Islet of Langerhans (tissue), 1 donor: ENCODE data around the gene NPPA.

ENCODE experiments used
- FAIRE-seq: peaks from one replicate; lab custom pipeline; 2011; peaks lifted over from hg19 to GRCh38; lab: Jason Lieb, UNC

NPPA gene

GRCh38 chr1:11841245-11842153 is 6.1 kb downstream of the NPPA start:
- no peak for FAIRE-seq

DNA sequence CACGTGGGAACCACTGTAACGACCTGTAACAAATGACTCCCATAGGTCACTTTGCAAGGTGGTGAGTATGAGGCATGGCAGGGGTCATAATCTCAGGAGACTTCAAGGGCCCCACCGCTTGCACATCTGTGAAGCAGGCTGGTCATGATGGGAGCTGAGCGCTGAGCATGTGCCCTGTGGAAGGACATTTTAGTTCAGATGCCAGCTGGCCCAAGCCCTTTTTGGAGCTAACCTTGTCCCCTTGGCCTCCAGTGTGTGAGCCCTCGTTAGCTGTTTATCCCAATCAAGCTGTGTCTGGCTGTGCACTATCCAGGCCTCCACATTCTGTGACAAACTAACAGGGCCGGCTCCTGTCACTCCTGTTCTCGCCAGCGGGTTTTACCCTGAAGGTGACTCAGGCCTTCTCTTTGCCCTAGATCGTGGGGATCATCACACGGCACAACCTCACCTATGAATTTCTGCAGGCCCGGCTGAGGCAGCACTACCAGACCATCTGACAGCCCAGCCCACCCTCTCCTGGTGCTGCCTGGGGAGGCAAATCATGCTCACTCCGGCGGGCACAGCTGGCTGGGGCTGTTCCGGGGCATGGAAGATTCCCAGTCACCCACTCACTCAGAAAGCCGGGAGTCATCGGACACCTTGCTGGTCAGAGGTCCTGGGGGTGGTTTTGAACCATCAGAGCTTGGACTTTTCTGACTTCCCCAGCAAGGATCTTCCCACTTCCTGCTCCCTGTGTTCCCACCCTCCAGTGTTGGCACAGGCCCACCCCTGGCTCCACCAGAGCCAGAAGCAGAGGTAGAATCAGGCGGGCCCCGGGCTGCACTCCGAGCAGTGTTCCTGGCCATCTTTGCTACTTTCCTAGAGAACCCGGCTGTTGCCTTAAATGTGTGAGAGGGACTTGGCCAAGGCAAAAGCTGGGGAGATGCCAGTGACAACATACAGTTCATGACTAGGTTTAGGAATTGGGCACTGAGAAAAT is 7.6 kb downstream of the NPPA start:
- no peak for FAIRE-seq

DNA sequence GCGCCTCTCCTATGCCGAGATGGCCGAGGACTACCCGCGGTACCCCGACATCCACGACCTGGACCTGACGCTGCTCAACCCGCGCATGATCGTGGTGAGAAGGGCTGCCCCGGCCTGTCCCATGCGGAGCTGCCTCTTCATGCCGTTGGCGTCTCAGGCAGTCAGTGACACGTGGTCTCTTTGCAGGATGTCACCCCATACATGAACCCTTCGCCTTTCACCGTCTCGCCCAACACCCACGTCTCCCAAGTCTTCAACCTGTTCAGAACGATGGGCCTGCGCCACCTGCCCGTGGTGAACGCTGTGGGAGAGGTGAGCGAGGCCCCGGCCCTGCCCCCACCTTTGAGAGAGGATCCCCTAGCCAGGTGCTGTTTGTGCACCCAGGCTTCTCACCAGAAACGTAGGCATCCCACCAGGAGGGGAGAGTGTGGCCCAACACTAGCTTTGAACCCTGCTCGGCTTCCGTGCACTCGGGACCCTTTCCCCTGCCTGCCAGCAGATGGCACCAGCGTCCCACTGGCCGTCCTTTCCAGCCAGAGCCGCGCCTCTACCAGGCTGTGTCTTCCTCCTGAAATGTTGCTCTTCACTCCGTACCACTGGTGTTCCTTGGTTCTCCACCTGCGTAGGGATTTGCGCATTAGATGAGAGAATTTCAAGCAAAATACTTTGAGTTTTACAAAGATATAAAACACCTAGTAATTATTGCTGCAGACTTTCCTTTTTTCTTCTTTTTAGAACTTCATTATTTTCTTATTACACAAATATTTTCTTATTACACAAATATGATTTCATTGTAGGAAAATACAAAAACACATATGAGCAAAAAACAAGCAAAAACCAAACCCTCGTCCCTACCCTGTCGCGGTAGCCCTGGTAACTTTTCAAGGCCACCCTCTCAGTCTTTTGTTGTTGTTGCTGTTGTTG is 9.0 kb downstream of the NPPA start:
- no peak for FAIRE-seq

DNA sequence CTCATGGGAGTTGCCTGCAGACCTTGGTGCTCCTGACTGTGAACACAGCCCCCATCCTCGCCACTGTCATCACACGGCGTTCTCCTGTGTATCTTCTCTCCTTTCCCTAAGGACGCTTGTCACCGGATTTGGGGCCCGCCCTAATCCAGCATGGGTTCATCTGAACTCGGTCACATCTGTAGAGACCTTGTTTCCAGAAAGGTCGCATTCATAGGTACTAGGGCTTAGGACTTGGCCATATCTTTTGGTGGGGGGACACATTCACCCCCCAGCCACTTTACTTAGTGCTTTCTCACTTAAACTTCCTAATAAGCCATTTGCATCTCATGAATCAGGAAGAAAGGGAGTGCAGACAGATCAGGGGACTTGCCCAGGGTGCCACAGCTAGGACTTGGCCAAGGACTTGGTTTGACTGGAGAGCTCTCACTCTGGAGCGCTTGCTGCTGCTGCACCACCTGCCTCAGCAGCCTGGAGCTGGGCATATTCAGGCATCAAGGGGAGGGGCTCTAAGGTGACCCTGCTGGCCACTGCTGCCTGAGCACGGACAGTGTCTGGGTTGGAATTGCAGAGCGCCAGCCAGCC is 9.7 kb downstream of the NPPA start:
- FAIRE-seq: no peak

DNA sequence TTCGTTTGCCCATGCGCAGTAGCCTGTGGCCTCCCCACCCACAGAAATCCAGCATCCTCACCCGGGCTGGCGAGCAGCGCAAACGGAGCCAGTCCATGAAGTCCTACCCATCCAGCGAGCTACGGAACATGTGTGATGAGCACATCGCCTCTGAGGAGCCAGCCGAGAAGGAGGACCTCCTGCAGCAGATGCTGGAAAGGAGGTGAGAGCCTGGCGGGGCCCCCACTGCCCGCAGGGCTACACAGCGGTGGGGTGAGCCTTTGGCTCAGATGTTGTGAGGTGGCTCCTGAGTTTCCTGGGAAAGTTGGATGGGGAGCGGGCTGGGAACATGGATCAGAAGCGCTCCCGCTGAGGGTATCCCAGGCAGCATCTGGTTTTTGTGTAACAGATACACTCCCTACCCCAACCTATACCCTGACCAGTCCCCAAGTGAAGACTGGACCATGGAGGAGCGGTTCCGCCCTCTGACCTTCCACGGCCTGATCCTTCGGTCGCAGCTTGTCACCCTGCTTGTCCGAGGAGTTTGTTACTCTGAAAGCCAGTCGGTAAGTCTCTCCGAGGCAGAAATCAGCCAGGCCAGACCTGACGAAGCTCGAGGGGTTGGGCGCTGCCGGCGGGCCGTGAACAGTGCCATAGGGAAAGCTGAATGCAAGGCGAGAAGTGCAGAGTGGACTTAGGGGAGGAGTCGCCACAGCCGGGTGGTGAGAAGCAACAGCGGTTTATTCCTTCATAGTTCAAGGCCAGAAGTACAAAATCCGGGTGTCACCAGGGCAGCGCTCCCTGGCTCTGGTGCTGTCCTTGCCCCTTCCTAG is 10.4 kb downstream of the NPPA start:
- FAIRE-seq: no peak

DNA sequence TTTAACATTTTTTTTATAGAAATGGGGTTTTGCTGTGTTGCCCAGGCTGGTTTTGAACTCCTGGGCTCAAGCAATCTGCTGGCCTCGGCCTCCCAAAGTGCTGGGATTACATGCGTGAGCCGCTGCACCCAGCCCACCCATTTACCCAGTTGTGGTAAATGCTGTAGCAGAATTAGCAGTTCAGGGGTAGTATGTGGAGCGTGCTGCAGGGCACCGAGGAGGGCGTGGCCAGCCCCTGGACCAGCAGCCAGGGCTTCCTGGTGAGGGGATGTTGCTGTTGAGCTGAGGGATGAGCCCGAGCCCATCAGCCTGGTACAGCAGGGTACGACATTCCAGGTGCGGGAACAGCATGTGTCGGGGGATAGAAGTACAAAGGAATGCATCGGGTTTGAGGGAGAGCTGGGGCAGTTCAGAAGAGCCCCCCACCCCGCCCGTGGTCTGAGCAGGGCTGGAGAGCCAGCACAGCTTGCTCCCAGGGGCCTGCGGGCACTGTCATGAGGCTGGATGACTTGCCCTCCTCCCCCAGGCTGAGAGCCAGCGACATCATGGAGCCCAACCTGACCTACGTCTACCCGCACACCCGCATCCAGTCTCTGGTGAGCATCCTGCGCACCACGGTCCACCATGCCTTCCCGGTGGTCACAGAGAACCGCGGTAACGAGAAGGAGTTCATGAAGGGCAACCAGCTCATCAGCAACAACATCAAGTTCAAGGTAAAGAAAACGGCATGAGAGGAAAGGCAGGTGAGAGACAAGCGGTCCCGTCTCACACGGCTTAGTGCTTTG is 11.9 kb downstream of the NPPA start:
- FAIRE-seq: no peak

- no peak for FAIRE-seq
These were observed 13.7 kb downstream of the NPPA start for GRCh38 chr1:11833900-11834299.

- no peak for FAIRE-seq
These were observed 14.1 kb downstream of the NPPA start for GRCh38 chr1:11833497-11833896.

GRCh38 chr1:11831945-11832725 is 15.4 kb downstream of the NPPA start:
- no peak for FAIRE-seq

DNA sequence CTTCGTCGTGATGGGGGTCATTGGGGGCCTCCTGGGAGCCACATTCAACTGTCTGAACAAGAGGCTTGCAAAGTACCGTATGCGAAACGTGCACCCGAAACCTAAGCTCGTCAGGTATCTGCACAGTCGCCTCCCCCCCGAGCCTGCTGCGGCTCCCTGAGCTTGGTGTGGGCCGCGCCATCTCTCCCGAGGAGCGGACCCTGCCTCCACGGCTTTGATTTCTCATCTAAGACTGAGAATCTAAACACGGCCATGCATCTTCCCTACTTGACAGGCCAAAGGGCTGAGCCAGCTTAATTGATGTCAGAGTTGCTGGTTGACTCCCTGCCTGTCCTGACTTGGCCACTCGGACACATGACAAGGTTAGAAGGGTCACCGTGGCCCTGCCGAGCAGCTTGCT is 19.1 kb downstream of the NPPA start:
- no peak for FAIRE-seq

DNA sequence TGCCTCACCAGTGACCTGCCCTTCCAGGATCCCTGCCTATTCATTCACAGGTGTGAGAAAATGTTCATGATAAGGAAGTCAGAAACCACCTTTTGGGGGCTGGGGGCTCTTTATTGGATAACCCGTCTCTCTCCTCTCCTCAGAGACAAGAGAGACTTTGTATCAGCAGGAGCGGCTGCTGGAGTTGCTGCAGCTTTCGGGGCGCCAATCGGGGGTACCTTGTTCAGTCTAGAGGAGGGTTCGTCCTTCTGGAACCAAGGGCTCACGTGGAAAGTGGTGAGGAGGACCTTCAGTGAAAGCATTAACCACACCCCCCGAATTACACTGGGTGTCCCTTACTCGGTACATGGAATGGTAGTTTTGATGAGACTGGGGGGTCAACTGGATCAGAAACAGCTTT is 20.6 kb downstream of the NPPA start:
- FAIRE-seq: no peak

- FAIRE-seq: no peak
These were observed 22.5 kb downstream of the NPPA start for GRCh38 chr1:11825131-11825530.

GRCh38 chr1:11823366-11824137 is 24.0 kb downstream of the NPPA start:
- FAIRE-seq: no peak

DNA sequence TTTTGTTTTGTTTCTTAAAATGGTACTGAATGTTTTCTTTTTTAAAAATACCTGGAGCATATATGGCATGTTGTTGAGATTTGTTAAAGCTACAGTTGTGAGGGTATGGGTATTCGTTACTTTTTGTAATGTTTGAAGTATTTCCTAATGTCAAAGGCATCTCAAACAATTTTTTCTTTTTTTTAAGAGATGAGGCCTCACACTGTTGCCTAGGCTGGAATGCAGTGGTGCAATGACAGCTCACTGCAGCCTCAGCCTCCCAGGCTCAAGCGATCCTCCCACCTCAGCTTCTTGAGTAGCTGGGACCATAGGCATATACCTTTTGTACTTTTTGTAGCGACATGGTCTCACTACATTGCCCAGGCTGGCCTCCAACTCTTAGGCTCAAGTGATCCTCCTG is 25.5 kb downstream of the NPPA start:
- FAIRE-seq: no peak

- FAIRE-seq: no peak
These were observed 30.4 kb downstream of the NPPA start for GRCh38 chr1:11817192-11817591.

DNA sequence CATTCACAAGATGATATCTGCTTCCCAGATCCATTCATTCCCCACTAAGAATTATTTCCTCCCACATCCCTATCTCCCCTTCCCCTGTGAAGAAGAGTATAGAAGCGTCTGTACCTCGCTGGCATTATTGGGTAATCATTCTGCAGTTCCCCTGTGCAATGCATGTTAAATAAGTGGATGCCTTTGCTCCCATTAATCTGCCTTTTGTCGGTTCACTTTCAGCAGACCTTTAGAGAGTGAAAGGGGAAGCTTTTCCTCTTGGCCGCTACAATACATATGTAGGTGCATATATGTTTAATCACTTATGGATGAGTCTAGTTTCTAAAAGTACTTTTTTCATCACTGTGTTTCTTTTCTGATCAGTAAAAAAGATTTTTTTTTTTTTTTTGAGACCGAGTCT is 34.6 kb downstream of the NPPA start:
- no peak for FAIRE-seq

GRCh38 chr1:11807133-11807532 is 40.5 kb downstream of the NPPA start:
- no peak for FAIRE-seq

DNA sequence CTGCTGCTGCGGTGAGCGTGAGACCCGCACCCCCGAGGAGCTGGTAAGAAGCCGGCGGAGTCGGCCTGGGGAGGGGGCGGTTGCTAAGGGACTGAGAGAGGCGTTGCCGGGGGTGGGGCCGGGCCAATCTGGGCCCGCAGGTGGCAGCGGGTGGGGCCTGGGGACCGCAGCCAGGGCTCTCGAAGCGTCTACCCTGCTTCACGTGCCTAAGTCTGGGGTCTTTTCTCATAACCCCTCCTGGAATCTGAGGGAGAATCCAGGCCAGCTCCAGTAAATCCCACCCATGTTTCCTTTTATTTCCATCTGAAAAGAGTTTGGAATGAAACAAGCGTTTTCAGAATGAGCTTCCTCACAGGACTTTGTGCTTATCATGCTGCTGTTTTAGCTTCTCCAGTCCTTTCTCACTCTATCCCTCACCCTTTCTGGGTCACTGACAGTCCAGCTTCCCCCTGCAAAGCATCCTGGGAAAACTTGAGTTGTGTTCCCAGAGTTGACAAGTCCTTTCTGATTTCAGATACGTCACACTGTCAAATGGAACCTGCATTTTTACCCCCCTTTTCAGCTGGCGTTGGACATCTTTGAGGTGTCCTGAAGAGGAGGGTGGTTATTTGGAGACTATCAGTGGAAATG is 41.2 kb downstream of the NPPA start:
- no peak for FAIRE-seq
